Measurements from ENCODE around the gene MT1M. TPM values are rescaled to one million over a fixed set of nuclear protein-coding genes. Genes with fewer than 3 reads are reported as not detected.

MT1M gene
- total RNA-seq: 0.50 and 1.8 TPM in 2 replicates

GRCh38 chr16:56632156-56632847, at the start of gene MT1M:
Gene MT1M, plus strand, starts transcription at chr16:56632659. Its CDS starts 73 bp downstream, at chr16:56632732.

GRCh38 chr16:56589141-56590039, 43.1 kb upstream of the MT1M start, which contains the start of gene MT3:
Gene MT3, plus strand, starts transcription at chr16:56589528. Its CDS starts 63 bp downstream, at chr16:56589591.

GRCh38 chr16:56608043-56608875, 24.2 kb upstream of the MT1M start, which contains the start of gene MT2A:
Gene MT2A, plus strand, starts transcription at chr16:56608584. Its CDS starts 72 bp downstream, at chr16:56608656.

GRCh38 chr16:56625140-56625942, 7.1 kb upstream of the MT1M start, which contains the start of gene MT1E:
Gene MT1E, plus strand, starts transcription at chr16:56625781. Its CDS starts 71 bp downstream, at chr16:56625852.

GRCh38 chr16:56637814-56638750, 5.6 kb downstream of the MT1M start, which contains the start of gene MT1A:
Gene MT1A, plus strand, starts transcription at chr16:56638666. Its CDS starts 73 bp downstream, at chr16:56638739.

GRCh38 chr16:56651586-56651985, 19.1 kb downstream of the MT1M start, which contains the start of gene MT1B:
Gene MT1B, plus strand, starts transcription at chr16:56651886. Its CDS starts 68 bp downstream, at chr16:56651954.

GRCh38 chr16:56657555-56658326, 25.3 kb downstream of the MT1M start, which contains the start of gene MT1F:
Gene MT1F, plus strand, starts transcription at chr16:56657959. Its CDS starts 100 bp downstream, at chr16:56658059.

GRCh38 chr16:56667581-56668571, 35.4 kb downstream of the MT1M start, which contains the start of gene MT1G:
Gene MT1G, minus strand, starts transcription at chr16:56668065. Its CDS starts 72 bp downstream, at chr16:56667993.

GRCh38 chr16:56669005-56669839, 36.8 kb downstream of the MT1M start, which contains the start of gene MT1H:
Gene MT1H, plus strand, starts transcription at chr16:56669814. Its CDS starts 71 bp downstream, at chr16:56669885.

GRCh38 chr16:56681939-56682702, 49.7 kb downstream of the MT1M start, which contains the start of gene MT1X:
Gene MT1X, plus strand, starts transcription at chr16:56682470. Its CDS starts 71 bp downstream, at chr16:56682541.

Other genes with a start within 250 kb of the MT1M start
- 231 and 337 TPM in 2 replicates for gene AMFR, start 207.1 kb upstream of the MT1M start, total RNA-seq
- gene NUDT21, start 181.3 kb upstream of the MT1M start, total RNA-seq: 102 and 149 TPM in 2 replicates
- 73.1 and 95.2 TPM in 2 replicates for gene OGFOD1, start 181.1 kb upstream of the MT1M start, total RNA-seq
- 68.5 and 80.6 TPM in 2 replicates for gene BBS2, start 112.6 kb upstream of the MT1M start, total RNA-seq
- not detected in 2 replicates for gene MT4, start 67.6 kb upstream of the MT1M start, total RNA-seq
- gene MT3, start 43.1 kb upstream of the MT1M start, total RNA-seq: 0.44 TPM in 1 of 2 replicates, not detected in the other
- 173 and 194 TPM in 2 replicates for gene MT2A, start 24.1 kb upstream of the MT1M start, total RNA-seq
- 109 and 132 TPM in 2 replicates for gene MT1E, start 6.9 kb upstream of the MT1M start, total RNA-seq
- gene MT1A, start 6.0 kb downstream of the MT1M start, total RNA-seq: 3.9 and 7.7 TPM in 2 replicates
- not detected in 2 replicates for gene MT1B, start 19.2 kb downstream of the MT1M start, total RNA-seq
- gene MT1F, start 25.3 kb downstream of the MT1M start, total RNA-seq: 0.22 TPM in 1 of 2 replicates, not detected in the other
- gene MT1G, start 35.4 kb downstream of the MT1M start, total RNA-seq: 0.55 TPM in 1 of 2 replicates, not detected in the other
- not detected in 2 replicates for gene MT1H, start 37.2 kb downstream of the MT1M start, total RNA-seq
- 12.6 and 16.9 TPM in 2 replicates for gene MT1X, start 49.8 kb downstream of the MT1M start, total RNA-seq
- 50.7 and 106 TPM in 2 replicates for gene NUP93, start 97.5 kb downstream of the MT1M start, total RNA-seq
- gene SLC12A3, start 232.5 kb downstream of the MT1M start, total RNA-seq: under 0.01 TPM in 1 of 2 replicates, not detected in the other